MM.1S (cell line): ENCODE data around the gene HOXA6.

ENCODE experiments used
- EZH2 ChIP-seq: fragments of 300-600 bp; sonication (generic); optimal IDR thresholded peaks from 2 replicates; pipeline ENCODE3; 2017; ENCODE audit warnings: low read depth, mild to moderate bottlenecking, antibody characterized with exemption, low read length, mixed read lengths
- EZH2phosphoT487 ChIP-seq: fragments of 300-600 bp; sonication (generic); IDR thresholded peaks from 2 replicates; pipeline ENCODE4 v1.6.1; 2018; ENCODE audit warnings: antibody characterized with exemption, low read length
- TF ChIP-seq, protein P1 (sequence below): fragments of 300-600 bp; sonication (generic); IDR thresholded peaks from 2 replicates; pipeline ENCODE4 v1.5.1; 2016; ENCODE audit warnings: antibody characterized with exemption, low read length, mixed read lengths

DNA sequence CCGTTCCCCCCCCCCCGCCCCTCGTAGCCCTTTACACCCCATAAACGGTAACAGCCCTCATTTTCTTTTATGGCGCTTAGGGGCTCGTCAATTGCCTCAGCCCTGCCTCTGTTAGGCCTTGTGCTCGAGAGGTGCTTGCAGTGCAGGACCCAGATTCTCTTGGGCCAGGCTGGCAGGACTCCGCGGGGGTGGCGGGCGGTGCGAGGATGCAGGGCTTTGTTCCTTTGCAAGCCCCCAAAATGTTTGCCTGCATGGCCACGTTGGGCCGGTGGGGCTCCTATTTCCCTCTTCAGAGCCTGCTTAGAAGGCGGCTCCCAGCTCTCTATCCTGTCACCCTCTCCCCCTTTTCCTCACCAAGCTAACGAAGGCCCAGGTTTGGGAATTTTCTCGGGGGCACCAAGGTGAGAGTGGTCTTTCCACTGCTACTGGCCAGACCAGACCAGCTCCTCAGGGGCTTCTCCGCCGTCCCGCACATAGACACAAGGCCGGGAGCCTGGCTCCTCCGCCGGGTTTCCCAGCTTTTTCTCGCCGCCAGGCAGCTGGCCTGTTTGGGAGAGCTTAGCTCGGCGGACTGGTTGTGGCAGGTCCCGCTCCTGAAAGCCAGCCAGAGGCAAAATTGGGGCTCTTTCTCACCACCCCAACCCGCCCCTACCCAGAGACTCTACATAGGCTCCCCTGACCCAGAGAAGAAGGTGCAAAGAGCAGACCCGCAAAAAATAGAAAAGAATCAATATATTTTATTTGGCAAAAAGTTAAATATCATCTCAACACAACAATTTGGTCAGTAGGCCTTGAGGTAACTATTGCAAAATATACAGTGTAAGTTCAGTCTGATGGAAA lies 14.4 kb upstream of the HOXA6 start:
- TF ChIP-seq, protein P1, sequence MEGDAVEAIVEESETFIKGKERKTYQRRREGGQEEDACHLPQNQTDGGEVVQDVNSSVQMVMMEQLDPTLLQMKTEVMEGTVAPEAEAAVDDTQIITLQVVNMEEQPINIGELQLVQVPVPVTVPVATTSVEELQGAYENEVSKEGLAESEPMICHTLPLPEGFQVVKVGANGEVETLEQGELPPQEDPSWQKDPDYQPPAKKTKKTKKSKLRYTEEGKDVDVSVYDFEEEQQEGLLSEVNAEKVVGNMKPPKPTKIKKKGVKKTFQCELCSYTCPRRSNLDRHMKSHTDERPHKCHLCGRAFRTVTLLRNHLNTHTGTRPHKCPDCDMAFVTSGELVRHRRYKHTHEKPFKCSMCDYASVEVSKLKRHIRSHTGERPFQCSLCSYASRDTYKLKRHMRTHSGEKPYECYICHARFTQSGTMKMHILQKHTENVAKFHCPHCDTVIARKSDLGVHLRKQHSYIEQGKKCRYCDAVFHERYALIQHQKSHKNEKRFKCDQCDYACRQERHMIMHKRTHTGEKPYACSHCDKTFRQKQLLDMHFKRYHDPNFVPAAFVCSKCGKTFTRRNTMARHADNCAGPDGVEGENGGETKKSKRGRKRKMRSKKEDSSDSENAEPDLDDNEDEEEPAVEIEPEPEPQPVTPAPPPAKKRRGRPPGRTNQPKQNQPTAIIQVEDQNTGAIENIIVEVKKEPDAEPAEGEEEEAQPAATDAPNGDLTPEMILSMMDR, result no peak
- TF ChIP-seq EZH2 (no peak), EZH2phosphoT487 (no peak)
